ENCODE data around the gene COL27A1.

The COL27A1 gene

GRCh38 chr9:114261026-114261425 is 105.7 kb downstream of the COL27A1 start:
- no peak for DNase-seq (ENCODE audit: low spot score)
- no peak for TF ChIP-seq CTCF (IDR thresholded peaks at IDR 0.05; ENCODE audit: borderline replicate concordance, control extremely low read depth, extremely low read depth, insufficient read depth, missing control alignments)
- in situ Hi-C loops (cut with MboI; ENCODE audit: low sequenced_read_pairs, unreplicated experiment): no loop called here

GRCh38 chr9:114261987-114262386 is 106.7 kb downstream of the COL27A1 start:
- no peak for TF ChIP-seq CTCF (IDR thresholded peaks at IDR 0.05; ENCODE audit: borderline replicate concordance, control extremely low read depth, extremely low read depth, insufficient read depth, missing control alignments)
- in situ Hi-C loops (cut with MboI; ENCODE audit: low sequenced_read_pairs, unreplicated experiment): no loop called here
- no peak for DNase-seq (ENCODE audit: low spot score)

GRCh38 chr9:114263853-114264510 is 108.6 kb downstream of the COL27A1 start:
- in situ Hi-C loops (cut with MboI; ENCODE audit: low sequenced_read_pairs, unreplicated experiment): no loop called here
- no peak for TF ChIP-seq CTCF (IDR thresholded peaks at IDR 0.05; ENCODE audit: borderline replicate concordance, control extremely low read depth, extremely low read depth, insufficient read depth, missing control alignments)
- no peak for DNase-seq (ENCODE audit: low spot score)

GRCh38 chr9:114264806-114265550 is 109.6 kb downstream of the COL27A1 start:
- no peak for DNase-seq (ENCODE audit: low spot score)
- TF ChIP-seq CTCF (IDR thresholded peaks at IDR 0.05; ENCODE audit: borderline replicate concordance, control extremely low read depth, extremely low read depth, insufficient read depth, missing control alignments): no peak
- in situ Hi-C loops (cut with MboI; ENCODE audit: low sequenced_read_pairs, unreplicated experiment): no loop called here

- no peak for DNase-seq (ENCODE audit: low spot score)
- in situ Hi-C loops (cut with MboI; ENCODE audit: low sequenced_read_pairs, unreplicated experiment): no loop called here
Measured at GRCh38 chr9:114266969-114267368, 111.6 kb downstream of the COL27A1 start.

GRCh38 chr9:114269023-114269422 is 113.7 kb downstream of the COL27A1 start:
- in situ Hi-C loops (cut with MboI; ENCODE audit: low sequenced_read_pairs, unreplicated experiment): no loop called here
- no peak for TF ChIP-seq CTCF (IDR thresholded peaks at IDR 0.05; ENCODE audit: borderline replicate concordance, control extremely low read depth, extremely low read depth, insufficient read depth, missing control alignments)
- DNase-seq (ENCODE audit: low spot score): no peak

More at GRCh38 chr9:114266969-114267368, 111.6 kb downstream of the COL27A1 start:
- TF ChIP-seq CTCF (IDR thresholded peaks at IDR 0.05; ENCODE audit: borderline replicate concordance, control extremely low read depth, extremely low read depth, insufficient read depth, missing control alignments): no peak
